Measurements from ENCODE around the gene TMED5. TPM values are rescaled to one million over a fixed set of nuclear protein-coding genes. Genes with fewer than 3 reads are reported as not detected.

Gene TMED5
- polyA plus RNA-seq, 1 of the 3 experiments (the other 2 are of a cell fraction), result 24.2 TPM

GRCh38 chr1:93186667-93187066 is 6.5 kb upstream of the TMED5 start (continued):
- no peak for TF ChIP-seq ZBTB33 (IDR thresholded peaks at IDR 0.05; ENCODE audit: borderline replicate concordance, low read depth)
- TF ChIP-seq EP300 (IDR thresholded peaks at IDR 0.05; ENCODE audit: borderline replicate concordance in 1 of 2, low read depth in 1 of 2, low read length in 1 of 2), result no peak

- H3K4me2 ChIP-seq, result peak within 1 kb of the TSS; percentile 93
- POLR2A ChIA-PET, result no interaction called here
These were observed 755 bp upstream of the TMED5 start, which contains the start of gene CCDC18 for GRCh38 chr1:93180723-93181613. Gene CCDC18, plus strand, starts transcription at chr1:93180724. Its CDS starts 2,638 bp downstream, at chr1:93183362.

More at GRCh38 chr1:93180723-93181613, 755 bp upstream of the TMED5 start, which contains the start of gene CCDC18:
- peaks cover 3 to 8% of the 10 kb centered on the region in 2 experiments; a peak in 2 of 4 replicates for H3K4me1 ChIP-seq (ENCODE audit: control insufficient read depth in 1 of 2, insufficient read depth in 2 of 2, low read depth in 1 of 2, low read length in 1 of 2)
- CTCF ChIA-PET, result no interaction called here
- peaks cover 80% of the 10 kb centered on the region for H3K79me2 ChIP-seq (ENCODE audit: insufficient read depth)
- WGBS (ENCODE audit: low lambda C conversion rate), result 3% methylated on average over 32 of the region's 43 CpGs
- H2AFZ ChIP-seq (ENCODE audit: low read depth), result peak within 1 kb of the TSS; percentile 90
- no peaks in the 10 kb centered on the region for H3K9me2 ChIP-seq
- no peak for TF ChIP-seq USF1 (IDR thresholded peaks at IDR 0.05; ENCODE audit: borderline replicate concordance, low read depth)
- no peak for TF ChIP-seq FOSL2 (IDR thresholded peaks at IDR 0.05; ENCODE audit: borderline replicate concordance, low read depth)
- 0 out of 2 replicates have a peak, but pooled peaks have one; percentile 19 for TF ChIP-seq FOXM1 (IDR thresholded peaks at IDR 0.05; ENCODE audit: low read depth)
- TF ChIP-seq MAX (IDR thresholded peaks at IDR 0.05; ENCODE audit: low read depth), result peak; percentile 57
- TF ChIP-seq YY1 (IDR thresholded peaks at IDR 0.05; ENCODE audit: low read depth), result no peak
- peak; percentile 10; the same call in 1 of the 2 replicates for TF ChIP-seq GABPA (IDR thresholded peaks at IDR 0.05; ENCODE audit: low read depth)
- TF ChIP-seq MXI1 (IDR thresholded peaks at IDR 0.05; ENCODE audit: low read depth, low read length), result peak; percentile 98
- no peak for TF ChIP-seq TEAD4 (IDR thresholded peaks at IDR 0.05; ENCODE audit: borderline replicate concordance, insufficient read depth)
- no peak for TF ChIP-seq RFX5 (IDR thresholded peaks at IDR 0.05; ENCODE audit: low read length)
- peak; percentile 42 for TF ChIP-seq TAF1 (IDR thresholded peaks at IDR 0.05; ENCODE audit: borderline replicate concordance, low read depth, low read length)
- TF ChIP-seq RCOR1 (IDR thresholded peaks at IDR 0.05; ENCODE audit: low read length), result no peak
- TF ChIP-seq POLR2AphosphoS5 (IDR thresholded peaks at IDR 0.05; ENCODE audit: low read depth, low read length), result 0 out of 2 replicates have a peak, but pooled peaks have one; percentile 7
- TF ChIP-seq ELF1 (IDR thresholded peaks at IDR 0.05), result no peak
- no peak for TF ChIP-seq CTCF (IDR thresholded peaks at IDR 0.05)
- TF ChIP-seq SIN3A (IDR thresholded peaks at IDR 0.05; ENCODE audit: borderline replicate concordance, low read depth, low read length), result peak; percentile 96
- TF ChIP-seq USF2 (IDR thresholded peaks at IDR 0.05; ENCODE audit: borderline replicate concordance, low read depth, low read length), result no peak
- peaks cover 11% of the 10 kb centered on the region for H3F3A ChIP-seq (replicated peaks; ENCODE audit: insufficient read depth)
- H3K9me3 ChIP-seq, result no peaks in the 10 kb centered on the region
- peaks cover 27% of the 10 kb centered on the region for H4K20me1 ChIP-seq (ENCODE audit: insufficient read depth)
- H3K4me3 ChIP-seq (ENCODE audit: low read depth in 2 of 2, low read length in 1 of 2), result peak within 1 kb of the TSS; percentile 86 to 96
- DNase-seq, result peak; percentile 49
- H3K36me3 ChIP-seq (replicated peaks in 1 of 2; ENCODE audit: control insufficient read depth in 1 of 2, insufficient read depth in 2 of 2, low read length in 1 of 2), result peaks cover 3 to 13% of the 10 kb centered on the region in 2 experiments
- no peaks in the 10 kb centered on the region for H3K27me3 ChIP-seq (ENCODE audit: insufficient read depth)
- H3K9ac ChIP-seq, result peak within 1 kb of the TSS; percentile 95
- peak within 1 kb of the TSS; percentile 98 for H3K27ac ChIP-seq (ENCODE audit: low read depth in 2 of 2, low read length in 1 of 2)
